Stimulated activated CD4-positive, alpha-beta T cell treated with anti-CD3 and anti-CD28 coated beads, Interleukin-15, amount 100 ng/mL, for 48 hours (primary cell): Measurements from ENCODE around the gene KCNE3.

Source experiments
- DNase-seq, 2 donors: peaks; one replicate each; pipeline ENCODE4 v3.0.0-alpha.2; 2020; ENCODE audit warnings: low read depth in 2 of 2

KCNE3 gene

DNA sequence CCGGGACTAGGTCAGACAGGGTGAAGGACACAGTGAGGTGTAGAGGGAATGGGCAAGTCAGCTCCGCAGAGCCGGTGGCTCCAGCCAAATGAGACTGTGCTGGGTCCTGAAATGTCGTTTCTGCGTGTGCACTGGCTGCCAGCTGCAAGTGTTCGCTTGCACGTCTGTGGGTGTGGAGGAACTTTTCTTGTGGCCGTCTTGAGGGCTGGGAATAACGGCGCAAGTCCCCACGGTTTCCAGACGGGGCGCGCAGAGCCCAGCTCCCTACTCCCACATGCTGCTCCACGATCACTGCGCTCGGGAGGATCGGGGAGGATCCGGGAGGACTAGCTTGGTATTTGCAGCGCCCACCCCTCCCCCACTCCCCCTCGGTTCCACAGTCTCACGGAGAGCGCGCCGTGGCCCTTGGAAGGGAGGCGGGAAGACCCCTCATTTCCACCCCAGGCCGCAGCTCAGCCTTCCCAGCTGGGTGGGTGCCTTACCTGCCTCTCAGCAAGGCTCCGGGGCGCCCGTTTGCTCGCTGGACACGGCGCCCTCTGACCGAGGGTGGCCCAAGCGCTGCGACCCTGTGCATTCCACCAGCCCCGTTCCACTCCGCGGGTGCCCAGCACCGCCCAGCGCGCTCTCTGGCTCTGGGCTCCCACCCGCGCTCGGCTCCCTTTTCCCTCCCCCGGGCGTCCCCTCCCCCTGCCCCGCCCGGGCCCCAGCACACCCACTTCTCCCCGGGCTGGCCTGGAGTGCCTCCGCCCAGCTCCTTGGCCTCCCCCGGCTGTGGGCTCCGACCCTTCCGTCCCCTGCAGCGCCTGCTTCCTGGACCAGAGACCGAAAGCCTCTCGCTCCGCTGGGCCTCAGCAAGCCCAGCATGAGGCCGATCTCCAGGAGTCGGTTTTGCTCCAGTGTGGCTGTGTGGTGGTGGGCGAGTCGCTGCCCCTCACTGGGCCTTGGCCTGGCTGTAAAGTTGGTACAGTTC lies at the start of gene KCNE3:
TSS of gene KCNE3 (minus strand) at position 634 of the 970 bp plus-strand sequence. CDS start 9,986 bp downstream, outside the sequence.
- no peak for DNase-seq

- no peak for DNase-seq
Observed at GRCh38 chr11:74507582-74507981, 40.2 kb upstream of the KCNE3 start.

DNA sequence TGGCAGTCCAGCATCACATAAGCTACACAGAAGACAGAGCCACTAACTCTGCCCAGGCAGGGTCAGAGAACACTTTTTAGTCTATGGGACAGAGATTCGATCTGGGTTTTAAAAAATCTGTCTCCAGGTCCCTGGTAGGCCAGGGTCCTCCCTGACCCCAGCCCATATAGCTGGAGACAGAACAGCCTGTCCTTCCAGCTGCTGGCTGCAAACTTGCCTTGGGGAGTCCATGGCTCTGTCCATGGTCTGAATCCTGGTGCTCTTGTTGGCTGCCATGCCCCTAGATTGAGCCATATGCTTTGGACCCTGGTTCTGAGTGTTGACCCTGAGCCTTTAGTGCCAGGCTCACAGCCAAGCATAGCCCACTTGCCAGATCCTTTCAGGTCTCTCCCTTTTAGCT lies 39.5 kb upstream of the KCNE3 start:
- no peak for DNase-seq

DNA sequence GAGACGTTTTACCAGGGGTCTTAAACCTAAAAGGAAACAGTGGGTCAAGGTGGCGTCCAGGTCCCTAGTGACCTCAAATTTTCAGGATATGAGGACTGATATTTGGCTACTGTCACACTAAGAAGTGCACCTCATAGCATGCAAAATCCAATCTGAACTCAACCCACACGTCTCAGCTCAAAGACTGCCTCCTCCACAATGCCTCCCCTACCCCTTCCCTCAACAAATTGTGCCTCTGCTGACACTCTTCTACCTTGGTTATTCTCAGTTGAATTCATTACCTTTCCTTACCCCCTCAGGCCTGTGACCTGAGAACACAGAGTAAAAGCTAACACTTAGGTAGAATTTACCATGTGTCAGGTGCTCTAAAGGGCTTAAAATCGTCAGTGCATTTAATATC lies 38.6 kb upstream of the KCNE3 start:
- DNase-seq: no peak

DNA sequence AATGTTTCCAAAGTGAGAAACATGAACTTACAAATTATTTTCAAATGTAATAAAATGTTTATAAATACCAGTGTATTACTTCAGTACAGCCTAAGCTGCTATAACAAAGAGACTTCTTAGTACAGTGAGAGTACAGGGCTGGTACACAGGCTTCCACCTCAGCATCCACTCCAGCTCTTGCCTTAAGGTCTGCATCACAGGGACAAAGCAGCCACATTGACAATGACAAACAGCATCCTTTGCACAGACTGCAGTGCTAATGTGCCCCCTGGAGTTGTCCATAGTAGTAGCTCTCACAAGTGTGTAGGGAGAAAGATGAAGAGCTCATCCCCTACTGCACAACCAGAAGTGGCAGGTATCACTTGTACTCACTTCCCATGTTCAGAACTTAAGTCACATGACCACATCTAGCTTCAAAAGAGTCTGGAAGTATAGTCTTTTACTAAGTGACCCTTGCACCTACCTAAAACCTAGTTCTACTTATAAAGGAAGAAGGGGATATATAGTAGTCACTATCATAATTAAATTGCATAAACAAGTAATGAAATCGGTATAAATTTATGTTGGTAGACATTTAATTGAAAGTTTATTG lies 36.8 kb upstream of the KCNE3 start:
- no peak for DNase-seq

GRCh38 chr11:74494916-74495315 lies 27.6 kb upstream of the KCNE3 start:
- no peak for DNase-seq

DNA sequence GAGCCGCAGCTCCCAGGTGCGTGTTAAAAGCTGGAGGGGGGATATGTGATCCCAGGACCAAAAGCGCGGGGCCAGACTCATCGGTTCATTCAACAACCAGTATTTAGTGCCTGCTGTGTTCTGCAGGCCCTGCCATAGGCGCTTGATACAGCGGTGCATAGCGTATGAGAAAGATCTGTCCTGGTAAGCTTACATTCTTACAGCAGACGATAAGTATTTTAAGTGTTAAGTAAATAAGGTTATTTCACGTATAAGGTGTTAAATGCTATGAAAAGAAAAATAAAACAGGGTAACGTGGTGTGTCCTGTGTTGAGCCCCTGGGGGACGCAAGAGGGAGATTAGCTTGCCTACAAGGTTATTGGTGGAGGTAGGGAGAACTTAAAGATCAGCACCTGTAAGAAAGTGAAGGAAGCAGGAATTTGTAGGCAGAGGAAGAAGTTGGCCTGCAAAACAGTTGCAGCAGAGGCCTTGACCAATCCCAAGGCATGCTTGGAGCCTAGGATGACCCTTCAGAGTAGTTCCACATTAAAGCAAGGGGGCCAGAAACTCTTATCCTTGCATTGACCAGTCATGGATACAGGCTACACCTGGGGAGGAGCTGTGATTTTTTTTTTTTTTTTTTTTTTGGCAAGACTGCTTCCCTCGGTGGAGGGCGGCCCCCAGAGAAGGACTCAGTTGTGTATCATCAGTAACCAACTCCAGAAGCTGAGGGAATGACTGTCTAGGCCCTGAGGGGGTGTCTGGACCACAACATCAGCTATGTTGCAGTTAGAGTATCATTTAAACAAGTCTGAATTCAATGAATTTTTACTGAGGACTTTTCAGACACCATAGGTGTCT lies 26.7 kb upstream of the KCNE3 start:
- no peak for DNase-seq

GRCh38 chr11:74492974-74493790 lies 25.8 kb upstream of the KCNE3 start, which contains the start of gene LIPT2:
Gene LIPT2 (minus strand): TSS chr11:74493724. CDS start chr11:74493703, 21 bp downstream.
- peak; percentile 95 to 98 for DNase-seq

DNA sequence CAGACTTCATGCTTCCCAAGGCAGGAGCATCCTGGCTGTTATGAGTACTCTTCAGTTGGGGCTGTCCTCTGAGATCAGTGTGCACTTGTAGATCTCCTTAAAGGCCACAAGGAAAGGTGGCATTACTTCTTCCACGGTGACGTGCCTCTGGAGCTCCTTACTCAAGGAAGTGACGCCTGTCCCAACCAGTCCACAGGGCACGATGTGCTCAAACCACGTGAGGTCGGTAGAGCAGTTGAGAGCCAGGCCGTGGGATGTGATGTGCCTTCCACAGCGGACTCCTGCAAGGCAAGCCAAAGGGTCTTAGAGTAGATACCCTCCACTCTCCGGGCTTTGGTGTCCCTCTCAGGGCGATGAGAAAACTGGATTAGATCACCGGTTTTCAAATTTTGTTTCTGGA lies 24.7 kb upstream of the KCNE3 start:
- DNase-seq: no peak

DNA sequence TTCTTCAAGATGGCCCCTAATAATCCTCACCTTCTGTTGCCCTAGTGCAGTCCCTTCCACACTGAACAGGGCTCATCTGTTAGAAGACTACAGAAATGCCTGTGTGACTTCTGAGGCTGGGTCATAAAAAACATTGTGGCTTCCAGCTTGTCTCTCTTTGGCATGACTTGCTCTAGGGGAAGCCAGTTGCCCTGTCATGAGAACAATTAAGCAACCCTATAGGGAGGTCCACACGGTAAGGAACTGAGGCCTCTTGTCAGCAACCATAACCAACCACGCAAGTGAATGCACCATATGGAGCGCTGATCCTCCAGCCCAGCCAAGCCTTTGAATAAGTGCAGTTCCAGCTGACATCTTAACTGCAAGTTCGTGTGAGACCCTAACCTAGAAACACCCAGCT lies 23.6 kb upstream of the KCNE3 start:
- no peak for DNase-seq

- DNase-seq: no peak
Observed at GRCh38 chr11:74487875-74488274, 20.5 kb upstream of the KCNE3 start.

DNA sequence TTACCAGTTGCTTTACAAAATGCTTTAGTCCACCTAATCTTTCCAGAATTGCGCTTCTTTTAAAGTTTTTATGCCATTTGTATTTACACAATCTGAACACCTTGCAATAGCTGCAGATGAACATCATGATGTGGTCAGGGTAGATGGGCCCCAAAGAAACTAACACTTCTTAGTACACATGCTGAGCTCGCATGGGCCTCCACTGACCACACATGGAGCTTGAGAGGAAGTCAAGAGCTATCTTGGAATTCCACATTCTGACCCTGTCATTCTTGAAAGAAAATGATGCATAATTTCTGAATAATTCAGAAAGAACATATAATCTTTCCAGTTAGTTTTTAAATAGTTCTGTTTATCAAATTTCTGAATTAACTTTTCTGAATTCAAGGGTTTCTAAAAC lies 18.5 kb upstream of the KCNE3 start:
- no peak for DNase-seq

- DNase-seq: no peak
Observed at GRCh38 chr11:74480688-74481417, 13.5 kb upstream of the KCNE3 start.

GRCh38 chr11:74479732-74480123 lies 12.4 kb upstream of the KCNE3 start:
- DNase-seq: no peak

- no peak for DNase-seq
Observed at GRCh38 chr11:74478877-74479731, 11.8 kb upstream of the KCNE3 start.

- no peak for DNase-seq
Observed at GRCh38 chr11:74476536-74476935, 9.2 kb upstream of the KCNE3 start.

DNA sequence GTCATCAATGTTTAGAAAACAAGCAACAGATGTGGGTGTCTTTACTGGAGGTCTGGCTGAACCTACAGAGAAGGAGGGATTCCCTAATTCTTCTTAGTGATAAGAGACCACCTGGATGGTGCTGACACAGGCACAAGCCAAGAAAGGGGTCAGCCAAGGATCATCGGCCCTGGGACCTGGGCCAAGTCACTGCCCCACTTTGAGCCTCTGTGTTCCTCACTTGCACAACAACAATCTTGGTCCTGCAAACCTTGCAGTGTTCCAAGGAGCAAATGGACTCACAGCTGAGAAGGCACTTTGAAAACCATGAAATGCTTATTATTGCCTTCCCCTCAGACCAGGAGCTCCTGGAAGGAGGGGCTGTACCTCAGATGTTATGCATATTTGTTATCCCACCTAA lies 7.0 kb upstream of the KCNE3 start:
- no peak for DNase-seq

GRCh38 chr11:74473382-74474173 lies 6.2 kb upstream of the KCNE3 start:
- no peak for DNase-seq
